GM19035 (cell line): ENCODE data around the gene SPDYE4.

ENCODE experiments used
- ATAC-seq: cut with Tn5 transposase; IDR thresholded peaks from one replicate; pipeline ENCODE4 v1.9.1; 2021; ENCODE audit not compliant: unreplicated experiment

SPDYE4 gene

DNA sequence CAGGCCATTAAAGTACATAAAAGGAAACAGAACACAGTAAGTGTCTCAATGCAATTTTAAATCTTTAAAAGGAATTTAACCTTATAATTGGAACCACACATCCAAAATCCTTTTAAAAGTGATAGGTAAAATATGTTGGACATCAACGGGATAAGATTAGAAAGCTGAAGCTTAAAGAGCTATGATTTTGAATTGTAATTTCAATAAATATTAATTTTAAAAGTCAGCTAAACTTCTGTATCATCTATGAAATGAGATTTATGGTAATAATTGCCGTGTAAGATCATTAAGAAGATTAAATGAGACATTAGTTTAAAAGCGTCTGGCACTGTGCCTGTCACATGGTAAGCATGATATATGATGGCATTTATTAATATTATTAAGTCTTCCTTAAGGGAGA is 45.0 kb downstream of the SPDYE4 start:
- no peak for ATAC-seq

DNA sequence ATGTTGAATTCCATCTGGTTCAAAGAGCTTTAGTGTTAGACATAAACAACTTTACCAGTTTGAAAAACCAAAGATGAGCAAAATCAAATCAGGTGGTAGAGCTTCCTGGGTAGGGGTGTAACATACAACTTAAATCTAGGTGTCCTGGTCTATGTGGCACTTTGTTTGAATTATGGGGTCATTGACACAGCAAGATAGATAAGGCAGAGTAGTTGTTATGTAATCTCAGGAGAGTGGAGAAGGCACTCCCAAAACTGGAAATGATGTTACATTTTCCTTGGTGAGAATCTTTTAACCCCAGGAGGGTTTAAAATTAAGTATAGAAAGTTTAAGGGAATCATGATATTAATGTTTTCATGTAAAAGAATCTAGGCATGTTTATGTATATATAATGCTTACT is 45.6 kb downstream of the SPDYE4 start:
- no peak for ATAC-seq

DNA sequence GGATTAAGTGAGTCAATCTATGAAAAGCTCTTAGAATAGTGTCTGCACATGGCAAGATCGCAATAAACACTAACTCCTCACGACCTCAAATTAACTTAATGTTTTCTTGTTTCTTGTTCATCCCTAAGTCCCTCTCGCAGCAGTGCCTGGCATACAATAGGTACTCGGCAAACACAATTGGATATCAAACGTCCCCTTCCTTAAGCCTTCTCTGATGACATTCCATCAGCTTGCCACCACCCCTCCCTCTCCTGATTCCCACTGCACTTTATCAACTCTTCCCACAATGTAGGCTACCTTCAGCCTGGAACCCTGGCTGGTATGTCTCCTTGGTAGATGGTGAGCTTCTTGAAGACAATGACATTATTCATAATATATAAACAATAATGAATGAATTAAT is 47.1 kb downstream of the SPDYE4 start:
- no peak for ATAC-seq

DNA sequence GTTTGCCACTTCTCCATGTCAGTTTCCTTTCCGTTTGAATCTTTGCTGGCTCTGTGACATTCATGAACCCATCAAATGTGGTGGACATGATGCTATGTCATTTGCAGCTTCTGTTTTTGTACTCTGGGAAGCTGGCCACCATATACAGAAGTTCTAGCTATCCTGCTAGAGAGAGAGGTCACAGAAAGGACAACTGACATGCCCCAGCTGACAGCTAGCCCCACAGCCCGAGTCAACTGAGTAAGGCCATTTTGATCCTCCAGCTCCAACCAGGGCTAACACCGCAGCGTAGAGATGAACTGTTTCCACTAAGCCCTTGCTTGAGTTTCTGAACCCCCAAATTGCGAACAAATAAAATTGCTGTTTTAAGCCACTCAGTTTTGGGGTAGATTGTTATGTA is 47.5 kb downstream of the SPDYE4 start:
- ATAC-seq, result no peak

DNA sequence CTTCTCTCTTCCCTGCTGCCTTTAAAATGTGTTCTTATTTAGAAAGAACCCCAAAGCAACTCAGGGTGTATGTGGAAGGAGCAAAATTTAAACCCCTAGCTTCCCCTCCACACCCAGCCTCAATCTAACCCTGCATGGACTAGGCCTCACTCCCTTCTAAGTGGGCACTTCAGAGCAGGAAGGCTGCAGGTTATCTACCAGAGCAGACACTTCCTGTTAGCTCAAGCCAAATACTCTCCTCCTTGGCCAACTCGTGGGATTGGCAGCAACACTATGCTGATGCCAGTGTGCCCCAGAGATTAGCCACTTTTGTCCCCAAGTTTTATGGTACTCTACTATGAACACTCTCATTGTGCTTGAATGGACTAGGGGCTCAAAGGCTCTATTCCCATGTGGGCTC is 49.3 kb downstream of the SPDYE4 start:
- no peak for ATAC-seq

DNA sequence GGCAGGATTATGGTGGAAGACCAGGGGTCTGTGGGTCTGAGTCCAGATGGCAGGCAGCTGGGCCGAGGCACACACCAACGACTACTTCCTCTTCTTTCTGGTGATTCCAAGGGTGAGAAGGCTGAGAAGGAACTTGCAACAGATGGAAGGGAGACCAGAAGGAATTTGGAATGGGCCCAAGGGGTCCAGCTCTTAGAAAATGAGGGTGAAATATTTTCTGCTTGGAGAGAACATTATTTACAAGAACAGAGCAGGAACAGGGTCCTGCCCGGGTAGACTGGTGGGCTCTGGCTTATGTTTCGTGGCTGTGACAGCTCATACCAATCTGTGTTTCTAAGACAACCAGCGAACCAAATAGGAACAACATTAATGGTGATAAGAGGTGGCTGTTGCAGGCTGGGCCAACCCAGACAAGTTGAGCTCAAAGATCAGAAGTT is 50.3 kb downstream of the SPDYE4 start:
- ATAC-seq, result no peak

DNA sequence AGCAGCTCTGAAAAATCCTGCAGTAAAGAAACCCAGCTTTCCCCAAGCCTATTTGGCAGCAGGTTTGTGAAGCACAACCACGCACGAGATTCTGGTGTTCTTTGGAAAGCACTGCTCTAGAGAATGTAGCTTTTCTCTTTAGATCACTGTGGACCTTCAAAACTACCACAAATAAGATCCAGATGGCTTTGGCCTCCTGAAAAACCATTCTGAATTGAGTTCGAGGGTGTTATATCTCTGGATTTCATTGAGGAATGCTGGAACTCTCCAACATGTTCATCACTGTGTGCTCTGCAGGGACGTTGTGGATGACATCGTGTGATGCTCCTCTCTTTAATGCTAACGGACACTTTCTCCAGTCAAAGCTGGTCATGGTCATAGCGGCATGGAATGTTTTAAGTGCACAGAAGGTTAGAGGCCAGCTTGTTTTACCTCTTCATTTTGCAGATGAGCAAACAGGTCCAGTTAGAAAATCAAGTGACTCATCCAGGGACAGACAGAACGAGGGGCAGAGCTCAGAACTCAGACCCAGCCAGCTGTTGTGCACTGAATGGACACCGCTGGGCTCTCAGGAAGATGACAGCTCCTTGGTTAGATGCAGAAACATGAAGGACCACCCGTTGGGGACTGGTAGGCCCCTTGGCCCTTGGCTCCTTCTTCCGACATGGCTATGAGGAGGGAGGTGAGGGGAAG is 50.9 kb downstream of the SPDYE4 start:
- ATAC-seq, result no peak

DNA sequence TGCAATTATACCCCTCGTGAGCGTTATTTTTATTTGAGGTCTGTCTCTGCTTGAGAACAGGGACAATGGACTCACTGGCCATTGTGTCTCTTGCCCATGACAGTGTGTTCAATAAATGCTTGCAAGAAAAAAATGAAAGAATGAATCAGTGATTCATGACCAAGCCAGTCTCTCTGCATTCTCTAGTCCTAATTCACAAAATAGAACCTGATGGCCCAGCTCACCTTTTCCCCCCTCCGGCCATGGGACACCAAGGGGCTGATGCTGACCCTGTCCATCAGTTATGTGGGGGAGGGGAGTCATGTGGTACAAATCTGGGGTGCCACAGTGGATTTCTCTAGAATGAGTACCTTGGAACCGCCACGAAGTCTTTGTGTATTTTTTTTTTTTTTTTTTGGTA is 51.9 kb downstream of the SPDYE4 start:
- no peak for ATAC-seq

DNA sequence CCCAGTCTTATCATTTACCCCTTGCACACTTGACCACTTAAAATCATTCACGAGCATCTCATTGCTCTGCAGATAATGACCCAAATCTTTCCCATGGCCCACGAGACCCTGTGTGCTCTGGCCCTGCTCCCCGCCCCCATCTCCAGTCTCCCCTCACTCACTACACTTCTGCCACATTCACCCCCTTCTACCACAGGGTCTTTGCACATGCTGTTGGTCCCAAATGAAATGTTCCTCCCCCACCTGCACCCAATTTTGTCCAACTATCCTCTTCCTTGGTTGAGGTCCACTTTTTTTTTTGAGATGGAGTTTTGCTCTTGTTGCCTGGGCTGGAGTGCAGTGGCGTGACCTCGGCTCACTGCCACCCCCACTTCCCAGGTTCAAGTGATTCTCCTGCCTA is 52.9 kb downstream of the SPDYE4 start:
- no peak for ATAC-seq

DNA sequence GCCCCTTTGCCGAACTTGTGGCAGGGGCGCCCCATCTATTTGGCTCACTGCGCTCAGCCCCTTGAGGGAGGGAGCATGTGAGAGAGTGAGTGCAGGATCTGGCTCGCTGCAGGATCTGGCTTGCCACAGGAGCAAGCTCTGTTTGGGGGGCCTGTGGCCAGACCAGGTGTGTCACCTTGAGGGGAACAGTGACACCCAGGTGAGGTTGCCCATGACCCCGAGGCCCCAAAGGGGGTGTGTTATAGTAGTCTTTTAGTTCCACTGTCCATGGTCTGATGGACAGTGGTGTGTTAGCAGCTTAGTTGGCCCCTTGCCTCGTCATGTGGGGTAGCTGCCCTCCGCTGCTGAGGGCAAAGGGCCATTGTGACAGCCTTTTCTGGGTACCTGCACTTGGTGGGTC is 55.3 kb downstream of the SPDYE4 start:
- no peak for ATAC-seq

DNA sequence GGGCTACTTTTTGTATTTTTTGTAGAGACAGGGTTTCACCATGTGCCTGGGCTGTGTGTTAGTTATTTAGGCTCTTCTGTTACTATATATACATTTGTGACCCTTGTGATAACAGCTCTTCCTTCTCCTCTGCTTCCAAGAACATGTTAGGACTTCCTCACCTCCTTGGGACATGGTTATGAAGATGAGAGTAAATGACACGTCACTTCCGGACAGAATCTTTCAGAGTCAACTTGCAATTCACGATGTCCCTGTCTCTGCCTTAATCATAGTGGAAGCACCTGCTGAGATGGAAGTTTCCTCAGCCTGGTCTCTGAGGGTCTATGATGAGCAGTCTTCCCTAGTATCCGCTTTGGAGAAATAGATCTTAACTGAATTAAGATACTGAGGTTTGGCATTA is 56.6 kb downstream of the SPDYE4 start:
- ATAC-seq, result no peak

DNA sequence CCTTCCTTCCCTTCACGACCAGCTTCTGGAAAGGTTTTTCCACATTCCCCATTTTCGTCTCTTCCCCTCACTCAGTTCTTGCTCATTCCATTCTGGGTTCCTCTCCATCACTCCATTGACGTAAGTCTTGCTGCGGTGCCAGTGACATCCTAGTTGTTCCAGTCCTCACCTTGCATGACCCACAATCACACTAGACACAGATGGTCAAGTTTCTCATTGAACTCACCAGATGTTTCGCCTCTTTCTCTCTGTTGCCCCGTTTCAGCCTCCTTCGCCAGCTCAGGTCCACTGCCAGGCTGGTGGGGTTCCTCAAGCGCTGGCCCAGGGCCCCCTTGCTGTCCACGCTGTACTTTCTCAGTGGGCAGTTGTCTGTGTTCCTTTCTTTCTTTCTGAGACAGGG is 57.1 kb downstream of the SPDYE4 start:
- ATAC-seq, result no peak
